CD4-positive, alpha-beta T cell treated with Interleukin-10 for 1 hour (primary cell): ENCODE measurements around the gene PWWP2B.

Experiments used
- DNase-seq: peaks from one replicate; pipeline ENCODE4 v3.0.0-alpha.2; 2020

Gene PWWP2B

DNA sequence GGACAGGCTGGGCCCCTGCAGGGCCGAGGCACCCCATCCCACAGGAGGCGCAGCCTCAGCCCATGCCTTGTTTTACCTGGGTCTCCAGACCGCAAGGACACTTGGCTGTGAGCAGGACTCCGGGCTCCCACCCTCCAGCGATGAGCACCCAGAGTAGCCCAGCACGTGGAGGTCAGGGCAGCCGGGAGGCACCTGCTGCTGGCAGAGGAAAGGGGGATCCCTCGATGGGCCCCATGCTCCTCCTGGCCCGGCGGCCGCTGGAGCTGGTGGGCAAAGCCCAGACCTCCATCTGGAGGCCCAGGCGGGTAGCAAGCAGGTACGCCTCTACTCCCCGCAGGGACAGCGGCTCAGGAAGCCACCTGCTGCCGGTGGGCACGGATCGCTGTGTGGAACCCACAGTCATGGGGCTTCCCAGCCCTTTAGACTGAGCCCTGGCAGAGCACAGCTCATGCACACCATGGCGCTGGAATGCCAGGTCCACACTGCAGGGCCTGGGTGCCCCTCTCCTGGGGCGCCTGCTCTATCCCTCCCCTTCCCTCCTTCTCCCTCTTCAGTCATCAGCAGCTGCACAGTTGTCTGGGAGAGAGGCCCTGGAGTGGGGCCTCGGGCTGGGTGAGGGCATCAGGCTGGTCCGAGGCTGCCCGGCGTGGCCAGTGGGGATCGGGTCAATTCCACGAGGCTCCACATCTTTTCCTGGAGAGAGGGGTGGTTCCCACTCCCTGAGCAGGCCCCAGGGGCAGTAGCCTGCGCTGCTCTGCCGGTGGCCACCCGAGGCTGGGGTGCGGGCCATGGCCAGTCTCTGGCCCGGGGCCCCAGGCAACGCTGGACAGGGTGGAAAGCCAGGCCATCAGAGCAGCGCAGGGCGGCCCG, 65.7 kb downstream of the PWWP2B start:
- DNase-seq, result no peak

DNA sequence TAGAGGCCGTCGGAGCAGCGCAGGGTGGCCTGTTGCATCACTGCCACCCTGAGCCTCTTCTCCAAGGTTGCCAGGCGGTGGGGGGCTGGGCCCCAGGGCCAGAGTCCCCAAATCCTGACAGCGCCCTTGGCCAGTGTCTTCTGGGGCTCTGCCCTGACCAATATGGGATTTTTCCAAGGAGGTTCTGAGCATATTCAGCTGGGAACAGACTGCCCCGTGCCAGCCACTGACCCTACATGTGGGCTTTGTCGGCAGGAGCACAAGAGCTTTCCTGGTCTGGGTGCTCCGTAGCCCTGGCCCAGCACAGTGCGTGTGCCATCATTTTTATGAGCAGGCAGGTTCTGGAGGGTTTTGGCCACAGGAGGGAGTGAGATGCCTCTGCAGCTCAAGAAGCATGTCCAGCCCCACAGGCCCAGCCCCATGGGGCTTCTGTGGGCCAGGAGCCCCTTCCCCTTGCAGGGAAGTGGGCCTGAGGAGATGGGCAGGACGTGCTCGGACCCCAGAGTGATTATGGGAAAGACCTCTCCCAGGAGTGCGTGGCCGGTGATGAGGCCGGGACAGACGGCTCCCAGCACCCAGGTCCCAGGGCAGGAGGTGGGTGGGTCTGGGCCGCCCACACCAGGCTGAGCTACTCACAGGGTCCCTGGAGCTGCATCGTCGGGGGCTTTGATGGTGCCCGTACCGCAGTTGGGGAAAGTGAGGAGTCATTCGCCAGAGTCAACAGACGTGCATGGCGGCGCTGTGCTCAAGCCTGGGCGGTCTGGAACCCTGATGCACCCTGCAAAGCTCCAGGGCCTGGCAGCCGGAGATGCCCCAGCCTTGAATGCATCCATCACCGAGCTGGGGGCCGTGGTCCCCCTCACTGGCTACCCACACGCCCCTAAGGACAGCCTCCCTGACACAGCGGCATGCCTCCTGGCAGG, 66.6 kb downstream of the PWWP2B start:
- no peak for DNase-seq

DNA sequence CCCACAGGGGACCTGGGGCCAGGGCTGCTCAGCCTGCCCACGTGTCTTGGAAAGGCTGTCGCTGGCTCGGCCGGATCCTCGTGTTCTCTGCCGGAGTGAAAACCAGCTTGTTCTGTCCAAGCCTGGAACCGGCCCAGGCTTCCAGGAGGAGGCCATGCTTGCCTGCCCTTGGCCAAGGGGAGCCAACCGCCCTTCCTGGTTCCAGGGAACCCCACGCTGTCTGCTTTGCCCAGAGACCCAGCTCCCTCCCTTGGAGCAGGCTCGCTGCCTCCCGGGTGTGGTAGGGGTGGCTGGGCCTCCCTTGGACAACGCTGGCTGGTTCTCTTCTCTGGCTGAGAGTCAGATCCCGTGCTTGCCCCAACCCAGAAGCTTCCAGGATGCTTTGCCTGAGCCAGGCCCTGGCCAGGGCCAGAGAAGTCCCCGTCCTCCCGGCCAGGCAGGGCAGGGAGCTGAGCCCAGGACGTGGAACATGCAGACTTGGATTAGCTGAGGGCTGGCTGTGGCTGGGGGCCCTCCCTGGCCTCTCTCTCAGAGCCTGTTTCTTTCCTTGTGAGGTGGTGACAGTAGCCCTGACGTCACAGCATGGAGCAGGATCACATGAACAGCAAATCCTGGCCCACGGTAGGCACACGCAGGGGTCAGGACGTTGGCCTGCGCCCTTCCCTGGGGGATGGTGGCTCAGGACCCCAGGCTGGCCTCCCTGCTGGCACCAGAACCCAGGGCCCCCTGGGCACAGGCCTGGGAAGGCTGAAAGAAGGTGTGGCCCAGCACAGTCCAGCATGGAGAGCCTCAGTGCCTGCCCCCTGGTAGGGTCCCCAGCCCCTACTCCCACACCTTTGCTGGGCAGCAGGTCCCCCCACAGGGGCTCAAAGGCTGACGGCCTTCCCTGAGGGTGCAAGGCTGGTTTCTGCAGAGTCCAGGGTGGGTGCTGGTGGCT, 67.5 kb downstream of the PWWP2B start:
- DNase-seq, result no peak

- DNase-seq, result no peak
Measured at GRCh38 chr10:132465193-132465888, 68.3 kb downstream of the PWWP2B start.

DNA sequence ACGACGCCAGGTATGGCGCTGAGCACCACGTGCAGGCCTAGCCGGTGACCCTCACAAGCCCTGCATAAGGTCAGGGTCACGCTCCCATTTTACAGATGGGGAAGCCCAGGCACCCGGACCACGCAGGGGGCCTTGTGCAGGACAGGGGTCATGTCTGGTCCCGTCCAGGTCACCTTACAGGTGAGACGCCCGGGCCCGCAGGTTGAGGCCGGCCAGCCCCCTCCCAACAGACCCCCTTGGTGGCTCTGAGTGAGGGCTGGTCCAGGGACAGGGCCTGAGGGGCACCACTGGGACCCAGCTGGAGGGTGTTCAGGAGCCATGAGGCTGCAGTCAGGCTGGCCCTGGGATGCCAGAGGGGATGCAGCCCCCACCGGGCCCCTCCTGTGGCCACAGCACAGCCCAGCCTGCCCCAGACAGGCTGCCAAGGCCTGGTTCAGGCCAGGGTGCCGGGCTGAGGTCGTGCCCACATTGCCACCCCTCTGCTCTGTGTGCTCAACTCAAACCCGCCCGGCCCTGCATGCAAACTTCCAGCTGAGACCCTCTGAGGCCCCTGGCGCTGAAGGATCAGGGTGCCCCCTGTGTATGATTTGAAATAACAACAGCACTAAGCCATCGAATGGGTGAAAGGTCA, 69.0 kb downstream of the PWWP2B start:
- DNase-seq, result no peak

DNA sequence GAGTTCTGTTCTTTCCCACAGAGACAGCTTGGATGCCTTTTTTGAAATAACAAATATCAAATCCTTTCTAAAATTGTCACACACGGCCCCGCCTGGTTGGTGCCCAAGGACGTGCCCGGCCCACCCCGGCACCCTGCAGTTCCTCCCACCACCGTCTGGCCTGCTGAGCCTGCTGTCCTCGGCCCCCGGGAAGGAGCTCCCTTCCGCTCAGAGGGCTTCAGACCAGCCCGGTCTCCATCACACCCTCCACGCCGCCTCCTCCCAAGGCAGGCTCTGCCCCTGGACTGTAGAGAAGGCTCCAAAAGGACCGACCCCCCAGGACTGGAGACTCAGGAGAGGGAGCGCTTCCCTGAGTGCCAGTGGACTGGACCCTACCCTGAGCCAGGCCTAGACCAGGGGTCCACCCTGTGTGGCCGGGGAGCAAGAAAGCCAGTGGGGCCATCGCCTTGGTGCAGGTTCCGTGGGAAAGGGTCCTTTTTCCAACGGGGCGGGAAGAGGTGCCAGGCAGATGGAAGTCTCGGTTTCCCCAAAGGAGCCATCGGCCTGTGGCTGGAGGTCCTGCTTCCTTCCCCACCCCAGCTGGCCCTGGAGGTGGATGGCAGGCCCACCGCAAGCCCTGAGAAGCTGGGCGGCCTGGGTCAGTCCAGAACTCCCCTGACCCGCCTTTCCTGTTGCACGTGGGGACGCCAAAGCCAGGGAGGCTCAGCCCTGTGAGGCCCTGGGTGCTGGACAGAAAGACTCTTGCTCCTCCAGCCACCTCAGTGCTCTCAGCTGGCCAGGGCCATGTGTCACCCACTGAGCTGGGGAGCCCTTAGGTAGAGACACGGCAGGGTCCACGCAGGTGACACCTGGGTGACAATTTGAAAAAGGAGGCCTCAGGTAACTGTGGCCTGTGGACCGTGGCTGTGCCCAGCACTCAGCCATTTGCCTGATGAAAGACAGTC, 69.8 kb downstream of the PWWP2B start:
- DNase-seq, result no peak
